GM19463 (cell line): ENCODE results near the gene GIMAP6.
"Not testable (repeated sequence)": the region's sequence is repeated elsewhere in the genome, so short reads cannot be mapped to it uniquely, and the experiment has no call there.

Source experiments
- ATAC-seq: cut with Tn5 transposase; IDR thresholded peaks from one replicate; pipeline ENCODE4 v1.9.1; 2021; ENCODE audit warnings: mild to moderate bottlenecking, moderate library complexity; ENCODE audit not compliant: unreplicated experiment

Gene GIMAP6

DNA sequence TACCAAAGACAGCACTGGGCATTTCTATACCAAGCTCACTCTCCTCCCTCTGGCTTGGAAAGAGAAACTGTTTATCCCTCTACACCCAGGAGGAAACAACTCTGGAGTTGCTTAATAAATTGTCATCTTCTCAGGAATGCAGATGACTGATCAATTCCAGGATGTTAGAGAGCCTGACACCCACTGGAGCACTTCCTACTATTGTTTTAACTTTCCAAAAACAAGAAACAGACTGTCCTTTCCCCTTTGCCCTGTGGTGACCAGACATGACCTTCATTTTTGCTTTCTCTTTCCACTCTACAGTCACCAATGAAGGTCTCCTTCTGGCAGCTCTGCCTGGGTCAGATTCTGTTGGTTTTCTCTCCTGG is 45.4 kb downstream of the GIMAP6 start:
- no peak for ATAC-seq

GRCh38 chr7:150586068-150586784 is 46.0 kb downstream of the GIMAP6 start:
- ATAC-seq: no peak

GRCh38 chr7:150585199-150585598 is 47.0 kb downstream of the GIMAP6 start:
- ATAC-seq: no peak

DNA sequence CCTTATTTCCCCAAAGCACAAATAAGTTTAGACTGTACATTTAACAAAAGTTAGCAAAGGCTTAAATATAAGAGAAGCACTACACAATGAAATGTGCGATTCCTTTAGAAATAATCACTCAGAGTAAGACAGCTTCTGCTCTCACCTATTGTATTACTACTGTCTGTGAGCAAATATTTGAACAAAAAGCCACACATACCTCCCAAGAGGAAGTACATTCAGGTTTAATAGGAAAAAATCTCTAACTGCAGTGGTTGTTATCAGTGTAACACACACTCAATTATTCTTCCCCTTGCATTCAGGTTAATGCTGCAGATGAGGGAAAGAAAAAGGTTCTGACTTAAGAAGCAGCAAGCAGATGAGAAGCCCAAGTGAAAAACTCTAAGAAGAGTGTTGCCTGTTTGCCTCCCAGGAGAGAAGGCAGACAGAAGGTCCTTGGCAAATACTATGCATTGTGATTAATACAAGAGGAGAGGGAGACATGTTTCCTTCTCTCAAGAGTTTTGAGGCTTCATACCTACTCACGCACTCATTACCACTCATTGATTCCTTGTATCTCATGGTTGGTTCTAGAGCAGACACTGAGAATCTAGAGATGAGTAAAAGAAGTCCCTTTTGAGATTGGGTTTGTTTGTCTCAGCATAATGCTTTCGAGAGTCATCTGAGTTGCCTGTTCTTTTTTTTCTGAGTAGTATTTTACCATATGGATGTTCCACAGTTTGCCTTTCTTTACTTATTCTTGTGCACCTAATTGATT is 51.4 kb downstream of the GIMAP6 start:
- no peak for ATAC-seq

DNA sequence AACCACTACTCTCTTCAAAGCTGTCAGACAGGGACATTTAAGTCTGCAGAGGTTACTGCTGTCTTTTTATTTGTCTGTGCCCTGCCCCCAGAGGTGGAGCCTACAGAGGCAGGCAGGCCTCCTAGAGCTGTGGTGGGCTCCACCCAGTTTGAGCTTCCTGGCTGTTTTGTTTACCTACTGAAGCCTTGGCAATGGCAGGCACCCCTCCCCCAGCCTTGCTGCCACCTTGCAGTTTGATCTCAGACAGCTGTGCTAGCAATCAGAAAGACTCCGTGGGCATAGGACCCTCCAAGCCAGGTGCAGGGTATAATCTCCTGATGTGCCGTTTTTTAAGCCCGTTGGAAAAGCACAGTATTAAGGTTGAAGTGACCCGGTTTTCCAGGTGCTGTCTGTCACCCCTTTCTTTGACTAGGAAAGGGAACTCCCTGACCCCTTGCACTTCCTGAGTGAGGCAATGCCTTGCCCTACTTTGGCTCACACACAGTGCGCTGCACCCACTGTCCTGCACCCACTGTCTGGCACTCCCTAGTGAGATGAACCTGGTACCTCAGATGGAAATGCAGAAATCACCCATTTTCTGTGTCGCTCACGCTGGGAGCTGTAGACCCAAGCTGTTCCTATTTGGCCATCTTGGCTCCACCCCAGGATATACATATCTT is 52.1 kb downstream of the GIMAP6 start:
- ATAC-seq: not testable (repeated sequence)
